NT2/D1 (cell line): Measurements from ENCODE around the gene AP3B1.

Source experiments
- YY1 ChIP-seq: IDR thresholded peaks from 2 replicates; pipeline ENCODE4 v1.6.1; 2011; ENCODE audit not compliant: insufficient read length, insufficient read depth
- ZNF274 ChIP-seq: IDR thresholded peaks from 2 replicates; pipeline ENCODE4 v1.6.1; 2011; ENCODE audit warnings: mild to moderate bottlenecking, low read depth, low read length

DNA sequence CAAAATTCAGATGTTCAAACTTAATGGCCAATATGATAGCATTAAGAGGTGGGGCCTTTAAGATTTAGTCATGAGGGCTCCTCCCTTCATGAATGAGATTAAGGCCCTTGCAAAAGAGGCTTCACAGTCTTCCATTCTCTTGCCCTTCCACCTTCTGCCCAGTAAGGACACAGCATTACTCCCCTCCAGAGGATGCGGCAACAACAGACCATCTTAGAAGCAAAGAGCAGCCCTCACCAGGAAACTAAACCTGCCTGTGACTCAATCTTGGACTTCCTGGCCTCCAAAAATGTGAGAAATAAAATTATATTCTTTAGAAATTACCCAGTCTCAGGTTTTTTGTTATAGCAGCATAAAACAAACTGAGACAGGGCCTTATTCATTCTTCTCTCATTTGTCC lies 8.2 kb downstream of the AP3B1 start:
- no peak for TF ChIP-seq YY1
- no peak for TF ChIP-seq ZNF274
